ENCODE data around the gene HTR1B.

The HTR1B gene

GRCh38 chr6:77455271-77455670 is 8.0 kb downstream of the HTR1B start:
- no peaks in the 10 kb centered on the region for H3K36me3 ChIP-seq (ENCODE audit: control insufficient read depth in 1 of 2, insufficient read depth in 2 of 2, low read depth in 1 of 2, low read length in 2 of 2)
- H2BK5ac ChIP-seq (ENCODE audit: low read depth, low read length, poor library complexity, severe bottlenecking), result no peak overlapping the region
- no peak overlapping the region for H2BK12ac ChIP-seq (ENCODE audit: low read length in 2 of 2)
- no peak overlapping the region for H4K8ac ChIP-seq (ENCODE audit: low read length)
- no peak overlapping the region for H3K4me2 ChIP-seq (ENCODE audit: low read length, poor library complexity, severe bottlenecking)
- no peaks in the 10 kb centered on the region for H3K27me3 ChIP-seq (ENCODE audit: control insufficient read depth in 1 of 2, insufficient read depth in 1 of 2, low read length in 2 of 2)
- no peak overlapping the region for H3K4me3 ChIP-seq (ENCODE audit: insufficient read depth in 1 of 2, low read depth in 1 of 2, low read length in 2 of 2)
- no peak overlapping the region for H2AK5ac ChIP-seq (ENCODE audit: low read length, severe bottlenecking)
- no peak overlapping the region for H3K14ac ChIP-seq (ENCODE audit: low read length in 2 of 2)
- H3K18ac ChIP-seq (ENCODE audit: low read depth in 1 of 2, low read length in 2 of 2), result no peak overlapping the region
- no peak overlapping the region for H3K4ac ChIP-seq (ENCODE audit: low read depth in 1 of 2, low read length in 2 of 2)
- no peak overlapping the region for H2BK15ac ChIP-seq (ENCODE audit: low read depth, poor library complexity, severe bottlenecking)
- H2AFZ ChIP-seq (ENCODE audit: low read depth, low read length), result no peak overlapping the region
- no peak overlapping the region for H4K91ac ChIP-seq (ENCODE audit: low read length)
- no peak overlapping the region for H3K27ac ChIP-seq (ENCODE audit: low read length, poor library complexity, severe bottlenecking)
- no peaks in the 10 kb centered on the region for H3K9me3 ChIP-seq (ENCODE audit: control insufficient read depth, low read length)
- H3K4me1 ChIP-seq (ENCODE audit: control insufficient read depth, insufficient read depth, low read depth, low read length), result no peaks in the 10 kb centered on the region
- no peak overlapping the region for H3K23ac ChIP-seq (ENCODE audit: low read length in 2 of 2)
- DNase-seq, result no peak
- no peak overlapping the region for H3K9ac ChIP-seq (ENCODE audit: low read length)
- no peak overlapping the region for H2BK120ac ChIP-seq (ENCODE audit: low read depth, low read length)
- no peaks in the 10 kb centered on the region for H3K79me1 ChIP-seq (replicated peaks; ENCODE audit: low read length, poor library complexity, severe bottlenecking)

GRCh38 chr6:77454386-77454785 is 8.9 kb downstream of the HTR1B start:
- Histone ChIP-seq H3K79me1 (replicated peaks; ENCODE audit: low read length, poor library complexity, severe bottlenecking) (no peaks in the 10 kb centered on the region), H2BK15ac (ENCODE audit: low read depth, poor library complexity, severe bottlenecking) (no peak overlapping the region), H2BK12ac (ENCODE audit: low read length in 2 of 2) (no peak overlapping the region), H3K9ac (ENCODE audit: low read length) (no peak overlapping the region), H2AFZ (ENCODE audit: low read depth, low read length) (no peak overlapping the region), H3K4me1 (ENCODE audit: control insufficient read depth, insufficient read depth, low read depth, low read length) (no peaks in the 10 kb centered on the region), H3K4ac (ENCODE audit: low read depth in 1 of 2, low read length in 2 of 2) (peak overlapping the region in 1 of 2 experiments; percentile 59), H2BK5ac (ENCODE audit: low read depth, low read length, poor library complexity, severe bottlenecking) (no peak overlapping the region), H4K91ac (ENCODE audit: low read length) (no peak overlapping the region), H4K8ac (ENCODE audit: low read length) (no peak overlapping the region), H3K27me3 (ENCODE audit: control insufficient read depth in 1 of 2, insufficient read depth in 1 of 2, low read length in 2 of 2) (no peaks in the 10 kb centered on the region), H3K4me3 (ENCODE audit: insufficient read depth in 1 of 2, low read depth in 1 of 2, low read length in 2 of 2) (no peak overlapping the region), H3K23ac (ENCODE audit: low read length in 2 of 2) (no peak overlapping the region), H3K4me2 (ENCODE audit: low read length, poor library complexity, severe bottlenecking) (no peak overlapping the region), H2AK5ac (ENCODE audit: low read length, severe bottlenecking) (no peak overlapping the region), H3K9me3 (ENCODE audit: control insufficient read depth, low read length) (no peaks in the 10 kb centered on the region), H3K14ac (ENCODE audit: low read length in 2 of 2) (no peak overlapping the region), H2BK120ac (ENCODE audit: low read depth, low read length) (no peak overlapping the region), H3K36me3 (ENCODE audit: control insufficient read depth in 1 of 2, insufficient read depth in 2 of 2, low read depth in 1 of 2, low read length in 2 of 2) (no peaks in the 10 kb centered on the region), H3K18ac (ENCODE audit: low read depth in 1 of 2, low read length in 2 of 2) (no peak overlapping the region), H3K27ac (ENCODE audit: low read length, poor library complexity, severe bottlenecking) (no peak overlapping the region)
- no peak for DNase-seq
- WGBS, result 100% methylated on average over 1 of the region's 2 CpGs

GRCh38 chr6:77451466-77451865 is 11.8 kb downstream of the HTR1B start:
- no peaks in the 10 kb centered on the region for H3K27me3 ChIP-seq (ENCODE audit: control insufficient read depth in 1 of 2, insufficient read depth in 1 of 2, low read length in 2 of 2)
- no peak for DNase-seq
- H3K14ac ChIP-seq (ENCODE audit: low read length in 2 of 2), result no peak overlapping the region
- H4K8ac ChIP-seq (ENCODE audit: low read length), result no peak overlapping the region
- no peaks in the 10 kb centered on the region for H3K36me3 ChIP-seq (ENCODE audit: control insufficient read depth in 1 of 2, insufficient read depth in 2 of 2, low read depth in 1 of 2, low read length in 2 of 2)
- H4K91ac ChIP-seq (ENCODE audit: low read length), result no peak overlapping the region
- H3K27ac ChIP-seq (ENCODE audit: low read length, poor library complexity, severe bottlenecking), result no peak overlapping the region
- no peak overlapping the region for H2BK5ac ChIP-seq (ENCODE audit: low read depth, low read length, poor library complexity, severe bottlenecking)
- no peak overlapping the region for H2BK15ac ChIP-seq (ENCODE audit: low read depth, poor library complexity, severe bottlenecking)
- WGBS, result 96% methylated on average over 4 of the region's 4 CpGs
- no peak overlapping the region for H2BK120ac ChIP-seq (ENCODE audit: low read depth, low read length)
- no peak overlapping the region for H3K9ac ChIP-seq (ENCODE audit: low read length)
- no peak overlapping the region for H3K23ac ChIP-seq (ENCODE audit: low read length in 2 of 2)
- no peak overlapping the region for H2AK5ac ChIP-seq (ENCODE audit: low read length, severe bottlenecking)
- no peaks in the 10 kb centered on the region for H3K79me1 ChIP-seq (replicated peaks; ENCODE audit: low read length, poor library complexity, severe bottlenecking)
- H2BK12ac ChIP-seq (ENCODE audit: low read length in 2 of 2), result no peak overlapping the region
- no peak overlapping the region for H3K18ac ChIP-seq (ENCODE audit: low read depth in 1 of 2, low read length in 2 of 2)
- no peak overlapping the region for H3K4me2 ChIP-seq (ENCODE audit: low read length, poor library complexity, severe bottlenecking)
- H3K9me3 ChIP-seq (ENCODE audit: control insufficient read depth, low read length), result no peaks in the 10 kb centered on the region
- no peak overlapping the region for H3K4ac ChIP-seq (ENCODE audit: low read depth in 1 of 2, low read length in 2 of 2)
- H3K4me1 ChIP-seq (ENCODE audit: control insufficient read depth, insufficient read depth, low read depth, low read length), result no peaks in the 10 kb centered on the region
- no peak overlapping the region for H2AFZ ChIP-seq (ENCODE audit: low read depth, low read length)
- H3K4me3 ChIP-seq (ENCODE audit: insufficient read depth in 1 of 2, low read depth in 1 of 2, low read length in 2 of 2), result no peak overlapping the region

GRCh38 chr6:77450924-77451323 is 12.4 kb downstream of the HTR1B start:
- Histone ChIP-seq H2BK12ac (ENCODE audit: low read length in 2 of 2) (no peak overlapping the region), H4K91ac (ENCODE audit: low read length) (no peak overlapping the region), H3K4me2 (ENCODE audit: low read length, poor library complexity, severe bottlenecking) (no peak overlapping the region), H3K9ac (ENCODE audit: low read length) (no peak overlapping the region), H3K9me3 (ENCODE audit: control insufficient read depth, low read length) (no peaks in the 10 kb centered on the region), H2AFZ (ENCODE audit: low read depth, low read length) (no peak overlapping the region), H3K4me1 (ENCODE audit: control insufficient read depth, insufficient read depth, low read depth, low read length) (no peaks in the 10 kb centered on the region), H3K23ac (ENCODE audit: low read length in 2 of 2) (no peak overlapping the region), H3K27ac (ENCODE audit: low read length, poor library complexity, severe bottlenecking) (no peak overlapping the region), H4K8ac (ENCODE audit: low read length) (no peak overlapping the region), H2BK15ac (ENCODE audit: low read depth, poor library complexity, severe bottlenecking) (no peak overlapping the region), H3K36me3 (ENCODE audit: control insufficient read depth in 1 of 2, insufficient read depth in 2 of 2, low read depth in 1 of 2, low read length in 2 of 2) (no peaks in the 10 kb centered on the region), H3K27me3 (ENCODE audit: control insufficient read depth in 1 of 2, insufficient read depth in 1 of 2, low read length in 2 of 2) (no peaks in the 10 kb centered on the region), H3K18ac (ENCODE audit: low read depth in 1 of 2, low read length in 2 of 2) (no peak overlapping the region), H3K79me1 (replicated peaks; ENCODE audit: low read length, poor library complexity, severe bottlenecking) (no peaks in the 10 kb centered on the region), H3K4me3 (ENCODE audit: insufficient read depth in 1 of 2, low read depth in 1 of 2, low read length in 2 of 2) (no peak overlapping the region), H2BK5ac (ENCODE audit: low read depth, low read length, poor library complexity, severe bottlenecking) (no peak overlapping the region), H3K4ac (ENCODE audit: low read depth in 1 of 2, low read length in 2 of 2) (no peak overlapping the region), H2BK120ac (ENCODE audit: low read depth, low read length) (no peak overlapping the region), H3K14ac (ENCODE audit: low read length in 2 of 2) (no peak overlapping the region), H2AK5ac (ENCODE audit: low read length, severe bottlenecking) (no peak overlapping the region)
- DNase-seq, result peak; percentile 24

Measured in mesenchymal stem cell (in vitro differentiated cells and primary cell).